Activated T-cell treated with anti-CD3 and anti-CD28 coated beads for 4 hours (primary cell): ENCODE measurements around the gene MRPL14.
A peak's percentile ranks its signal among the peaks of the same experiment; 100 is the strongest.

ENCODE experiments used
- DNase-seq: peaks from one replicate; pipeline ENCODE4 v3.0.0-alpha.2; 2020

The MRPL14 gene

DNA sequence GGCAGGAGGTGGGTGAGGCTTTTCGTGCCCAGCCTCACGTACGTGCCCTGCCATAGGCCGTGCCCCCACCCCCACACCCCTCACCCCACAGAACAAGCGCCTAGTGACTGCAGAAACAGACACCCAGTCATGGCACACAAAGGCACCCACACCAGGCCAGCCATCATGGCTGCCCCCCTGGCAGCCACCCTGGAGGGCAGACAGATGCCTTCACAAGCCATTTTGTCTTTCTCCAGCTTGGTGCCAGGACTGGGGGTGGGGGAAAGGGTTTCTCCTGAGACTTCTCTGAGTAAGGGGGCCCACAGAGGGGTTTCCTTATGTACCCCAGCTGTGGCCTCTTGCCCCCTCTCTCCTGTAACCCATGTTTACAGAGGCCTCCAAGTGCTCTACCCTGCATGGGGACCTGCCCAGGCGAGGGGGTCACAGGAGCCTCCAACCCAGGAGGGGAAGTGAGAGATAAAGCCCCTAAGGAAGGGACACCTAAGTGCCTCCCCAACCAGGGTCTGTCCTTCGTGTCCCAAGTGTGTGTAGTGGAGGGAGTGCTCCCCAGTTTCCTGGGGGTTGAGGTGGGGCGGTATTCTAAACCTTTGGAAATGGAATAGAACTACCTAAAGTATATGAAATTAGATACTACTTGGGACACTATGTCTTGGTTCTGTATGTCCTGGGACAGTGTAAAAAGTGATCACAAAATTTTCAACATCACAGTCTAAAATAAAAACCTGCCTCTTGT lies 49.9 kb downstream of the MRPL14 start:
- DNase-seq: no peak

DNA sequence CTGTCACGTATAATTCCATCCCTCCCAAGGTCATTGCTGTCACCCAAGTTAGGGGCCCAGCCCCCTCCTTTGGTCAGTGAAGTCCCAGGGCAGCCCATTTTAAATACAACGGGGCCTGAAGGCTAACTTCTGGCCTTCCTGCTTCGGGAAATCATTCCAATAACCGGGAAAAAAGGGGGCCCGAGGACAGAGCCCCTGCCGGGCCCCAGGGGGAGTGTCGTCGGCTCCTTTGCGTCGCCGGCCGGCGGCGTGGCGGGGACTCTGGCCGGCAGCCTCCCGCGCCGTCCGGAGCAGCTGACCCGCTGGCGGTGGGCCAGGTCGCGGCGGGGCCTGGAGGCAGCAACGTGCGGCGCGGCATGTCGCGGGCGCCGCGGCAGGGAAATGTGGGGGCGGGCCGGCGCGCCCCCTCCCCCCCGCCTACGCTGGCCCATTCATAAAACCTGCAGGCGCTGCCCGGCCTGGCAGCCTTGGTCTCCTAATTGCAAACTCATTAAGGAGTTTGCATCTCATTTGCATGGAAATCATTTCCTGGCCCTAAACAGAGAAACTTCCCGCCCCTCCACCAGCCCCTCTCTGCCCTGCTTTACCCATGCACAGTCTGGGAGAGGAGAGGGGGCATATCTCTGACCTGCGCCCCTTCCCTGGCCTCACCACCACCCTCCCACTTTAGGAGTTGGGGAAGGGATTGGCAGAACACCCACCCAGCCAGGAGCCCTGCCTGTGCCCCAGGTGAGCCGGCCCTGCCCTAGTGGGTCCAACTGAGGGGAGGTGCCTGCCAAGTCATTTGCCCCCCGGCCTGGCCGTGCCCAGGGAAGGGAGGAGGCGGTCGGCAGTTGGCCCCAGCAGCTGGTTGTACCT lies 50.7 kb downstream of the MRPL14 start:
- no peak for DNase-seq

DNA sequence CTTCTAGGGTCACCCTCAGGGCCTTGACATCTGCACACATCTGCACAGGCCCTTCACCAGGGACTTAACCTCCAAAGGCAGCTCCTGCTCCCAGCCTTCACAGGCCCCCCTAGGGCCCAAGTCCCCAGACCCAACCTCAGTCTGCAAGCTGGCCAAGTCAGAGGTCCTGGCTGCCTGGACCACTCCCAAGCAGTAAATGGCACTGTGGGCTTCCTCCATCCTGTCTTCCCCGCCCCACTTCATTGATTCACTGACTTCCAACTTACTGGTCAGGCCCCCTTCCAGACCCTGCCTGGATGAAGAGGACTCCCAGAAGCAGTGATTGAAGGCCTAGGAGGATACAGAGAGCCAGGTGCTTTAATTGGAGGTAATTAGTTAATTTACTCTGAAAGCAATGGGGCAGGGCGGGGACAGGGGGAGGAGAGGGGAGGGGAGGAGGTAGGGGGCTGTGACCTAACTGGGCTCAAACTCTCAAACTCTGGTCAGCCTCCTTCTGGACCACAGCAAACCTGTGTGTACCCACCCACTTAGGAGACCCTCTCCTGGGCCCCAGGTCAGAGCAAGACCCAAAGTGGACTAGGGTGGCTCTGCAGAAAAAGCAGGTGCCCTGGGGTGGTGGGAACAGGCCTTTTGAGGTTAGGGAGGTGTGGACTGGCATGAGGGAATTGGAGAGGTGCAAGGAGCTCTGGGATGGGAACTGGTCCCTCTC lies 51.5 kb downstream of the MRPL14 start:
- DNase-seq: no peak

DNA sequence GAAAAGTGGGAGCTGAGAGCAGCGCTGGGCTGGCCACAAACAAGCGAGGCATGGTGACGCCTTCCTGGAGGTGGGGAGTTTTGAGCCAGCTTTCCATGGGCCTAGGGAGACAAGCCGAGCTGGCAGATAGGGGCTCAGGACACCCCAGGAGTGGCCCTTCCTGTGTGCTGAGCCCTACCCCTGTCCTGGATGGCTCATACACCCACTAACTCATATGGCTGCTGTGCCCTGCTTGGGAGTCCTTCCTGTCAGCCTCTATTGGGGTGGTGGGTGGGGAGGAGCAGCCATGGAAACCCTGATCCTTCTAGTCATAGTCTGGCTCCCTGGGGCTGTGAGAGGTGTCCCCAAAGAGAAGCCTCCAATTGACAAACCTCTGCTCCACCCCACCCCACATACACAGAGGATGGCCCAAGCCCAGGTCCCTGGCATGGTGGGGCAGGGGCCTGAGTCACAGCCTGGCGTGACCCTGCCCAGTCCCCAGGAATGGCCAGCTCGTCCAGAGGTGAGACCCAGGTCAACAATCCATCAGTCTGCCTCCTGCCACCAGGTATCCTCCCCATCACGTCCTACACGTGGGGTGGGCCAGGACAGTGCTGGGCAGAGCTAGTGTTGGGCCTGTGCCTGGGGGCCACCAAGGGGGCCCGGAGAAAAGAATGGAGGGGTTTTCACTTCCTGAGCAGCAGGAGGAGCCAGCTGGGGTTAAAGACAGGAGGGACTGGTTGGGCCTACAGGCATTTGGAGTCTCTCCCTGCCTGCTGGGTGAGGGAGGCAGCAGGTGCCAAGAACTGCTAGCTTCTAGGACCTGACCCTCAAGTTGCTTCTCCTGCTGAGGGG lies 52.2 kb downstream of the MRPL14 start:
- DNase-seq: no peak

DNA sequence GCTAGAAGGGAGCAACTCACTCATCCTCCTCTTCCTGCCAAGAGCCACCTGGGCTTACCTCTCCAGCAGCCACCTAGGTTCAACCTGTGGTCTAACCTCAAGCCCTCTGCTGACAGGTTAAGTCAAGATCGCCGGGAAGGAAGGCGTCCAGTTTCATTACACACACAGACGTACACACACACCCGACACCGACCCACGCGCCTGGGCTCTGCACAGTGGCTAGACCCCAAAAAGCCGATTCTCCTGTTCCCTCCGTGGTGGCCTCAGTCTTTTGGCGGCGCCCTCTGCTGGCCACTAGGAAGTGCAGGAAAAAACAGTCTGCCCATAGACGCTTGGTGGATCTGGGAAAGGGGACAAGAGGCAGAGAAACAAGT lies 52.8 kb downstream of the MRPL14 start:
- DNase-seq: peak; percentile 52

DNA sequence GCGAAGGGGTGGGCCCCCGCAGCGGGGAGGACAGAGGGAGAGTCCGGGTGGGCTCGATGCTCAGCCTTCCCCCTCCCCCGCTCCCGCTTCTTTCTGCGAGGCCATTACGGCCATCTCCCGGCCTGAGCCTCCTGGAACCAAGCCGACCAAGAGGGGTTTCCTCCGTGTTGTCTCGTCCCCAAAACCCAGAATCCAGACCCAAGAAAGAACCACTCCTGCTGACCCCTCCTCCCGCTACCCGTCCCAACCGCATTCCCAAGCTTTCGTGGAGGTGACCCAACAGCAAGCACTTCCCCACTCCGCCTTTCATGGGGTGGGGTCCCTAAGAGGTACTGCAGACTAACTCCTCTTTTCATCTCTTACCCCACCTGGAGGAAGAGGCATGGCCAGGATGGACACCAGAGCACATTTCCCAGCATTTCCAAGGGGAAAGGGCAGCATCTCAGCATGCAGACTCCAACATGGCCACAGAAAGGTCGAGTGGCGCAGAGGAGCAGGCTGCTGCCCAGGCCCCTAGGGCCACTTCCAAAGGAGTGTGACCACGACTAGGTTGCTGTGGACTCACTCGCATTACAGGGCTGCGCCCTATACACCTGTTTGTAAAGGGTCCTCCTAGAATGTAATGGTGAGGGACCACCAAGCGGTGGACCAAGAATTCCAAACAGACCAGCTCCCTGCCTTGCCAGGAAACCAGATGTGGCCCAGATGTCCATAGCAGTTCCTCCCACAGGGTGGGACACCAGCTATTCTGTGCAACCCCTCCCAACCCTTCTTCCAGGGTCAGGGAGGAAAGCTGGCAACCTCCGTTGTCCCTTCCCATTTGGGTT lies 53.4 kb downstream of the MRPL14 start:
- no peak for DNase-seq

DNA sequence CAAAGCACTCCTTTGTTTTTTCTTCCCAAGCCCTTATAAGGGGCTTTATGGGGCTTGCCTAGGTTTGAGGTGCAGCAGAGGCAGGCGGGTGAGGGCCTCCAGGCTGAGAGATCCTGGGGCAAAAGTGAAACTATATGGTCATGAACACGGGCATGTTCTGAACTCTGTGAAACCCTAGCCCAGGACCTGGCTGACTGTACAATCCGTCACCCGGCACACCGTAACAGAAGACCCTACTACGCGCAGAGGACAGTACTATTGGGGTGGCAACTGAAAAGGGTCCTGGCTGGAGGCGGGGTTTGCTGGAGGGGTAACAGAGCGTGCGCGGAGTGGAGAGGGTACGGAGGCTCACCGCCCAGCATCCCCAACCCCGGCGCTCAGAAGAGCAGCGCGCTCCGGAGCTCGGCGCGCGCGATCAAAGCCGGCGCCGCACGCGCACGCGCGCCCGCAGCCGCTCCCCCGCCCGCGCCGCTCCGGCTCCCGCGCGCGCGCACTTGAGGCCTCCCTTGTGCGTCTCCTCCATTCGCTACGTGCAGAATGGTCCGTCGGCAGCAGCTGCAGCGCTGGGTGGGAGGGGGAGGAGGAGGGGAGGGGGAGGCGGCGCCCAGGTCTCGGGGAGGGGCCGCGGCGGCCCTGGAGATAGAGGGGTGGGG lies 54.2 kb downstream of the MRPL14 start:
- DNase-seq: peak; percentile 51

DNA sequence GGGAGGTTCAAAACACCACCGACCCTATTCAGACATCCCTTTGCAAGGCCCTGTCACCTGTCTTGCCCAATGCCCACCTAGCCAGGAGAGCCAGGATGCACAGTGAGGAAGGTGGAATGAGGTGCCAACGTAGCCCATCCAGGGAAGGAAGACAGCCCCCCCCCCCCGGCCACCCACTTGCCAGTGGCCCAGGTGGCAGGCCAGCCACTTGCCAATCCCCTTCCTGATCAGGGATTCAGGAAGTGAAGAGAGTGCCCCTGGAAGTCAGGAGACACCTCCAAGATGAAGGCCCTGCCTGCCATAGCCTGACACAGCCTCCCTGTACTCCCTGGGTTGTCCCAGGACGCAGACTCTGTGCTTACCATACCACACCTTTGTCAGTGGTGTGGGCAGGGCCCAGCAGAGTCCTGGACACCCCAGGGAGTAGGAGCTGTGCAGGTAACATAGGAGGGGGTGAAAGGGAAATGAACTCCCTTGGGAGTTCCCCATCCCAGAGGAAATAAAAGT lies 54.7 kb downstream of the MRPL14 start:
- DNase-seq: no peak

DNA sequence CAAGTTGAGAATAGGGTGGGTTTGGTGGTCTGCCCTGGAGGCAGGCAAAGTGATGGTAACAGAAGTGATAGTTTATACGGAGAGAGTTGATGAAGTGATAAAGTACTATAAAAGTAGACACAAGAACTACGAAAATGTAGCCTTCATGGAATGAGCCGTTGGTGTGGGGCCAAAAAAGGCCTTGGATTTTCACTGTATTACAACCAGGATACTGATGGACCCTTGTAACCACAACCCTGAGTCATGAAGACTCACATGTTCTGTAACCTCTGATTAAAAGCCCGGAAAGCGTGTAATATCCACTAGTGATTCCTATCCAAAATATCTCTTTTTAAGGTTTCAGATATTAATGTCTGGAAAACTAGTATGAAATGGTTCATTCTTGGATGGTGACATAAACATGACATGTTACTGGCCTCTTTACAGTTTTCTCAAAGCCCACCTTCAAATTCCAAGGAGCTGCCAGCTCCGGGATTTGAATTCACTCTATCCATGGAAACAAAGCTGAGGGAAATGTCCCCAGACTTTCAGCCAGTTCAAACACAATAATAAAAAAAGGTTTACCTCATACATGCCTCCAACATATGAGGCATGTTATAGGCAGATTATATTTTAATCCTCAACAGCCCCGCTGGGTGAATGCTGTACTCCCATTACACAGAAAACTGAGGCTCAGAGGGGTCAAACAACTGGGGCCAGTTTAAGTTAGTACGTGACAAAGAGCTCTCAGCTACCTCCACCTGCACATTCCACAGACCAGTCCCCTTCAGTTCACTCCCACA lies 55.4 kb downstream of the MRPL14 start:
- DNase-seq: no peak

DNA sequence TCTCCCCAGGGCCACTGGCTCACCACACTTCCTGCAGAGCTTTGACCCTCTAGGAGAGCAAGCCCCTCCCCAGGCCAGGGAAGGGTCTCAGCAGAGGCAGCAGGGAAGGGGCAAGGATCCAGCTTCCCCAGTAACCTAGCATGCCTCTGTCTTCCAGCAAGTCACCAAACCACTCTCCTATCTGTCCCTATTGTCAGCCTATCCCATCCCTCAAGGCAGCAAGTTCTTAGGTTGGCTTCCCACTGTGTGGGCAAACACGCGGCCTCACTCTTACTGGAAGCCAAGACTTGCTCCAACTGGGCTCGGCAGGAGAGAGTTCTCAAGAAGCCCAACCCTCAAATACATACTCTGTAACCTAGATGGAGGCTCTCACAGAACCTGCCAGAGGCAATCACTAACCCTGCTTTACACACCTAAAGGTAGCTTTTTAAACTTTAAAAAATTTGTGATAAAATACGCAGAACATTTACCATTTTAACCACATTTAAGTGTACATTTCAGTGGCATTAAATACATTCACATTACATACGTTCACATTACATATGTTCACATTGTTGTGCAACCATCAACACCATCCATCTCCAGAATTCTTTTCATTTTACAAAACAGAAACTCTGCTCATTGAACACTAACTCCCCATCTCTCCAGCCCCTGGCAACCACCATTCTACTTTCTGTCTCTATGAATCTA lies 58.5 kb downstream of the MRPL14 start:
- DNase-seq: no peak

DNA sequence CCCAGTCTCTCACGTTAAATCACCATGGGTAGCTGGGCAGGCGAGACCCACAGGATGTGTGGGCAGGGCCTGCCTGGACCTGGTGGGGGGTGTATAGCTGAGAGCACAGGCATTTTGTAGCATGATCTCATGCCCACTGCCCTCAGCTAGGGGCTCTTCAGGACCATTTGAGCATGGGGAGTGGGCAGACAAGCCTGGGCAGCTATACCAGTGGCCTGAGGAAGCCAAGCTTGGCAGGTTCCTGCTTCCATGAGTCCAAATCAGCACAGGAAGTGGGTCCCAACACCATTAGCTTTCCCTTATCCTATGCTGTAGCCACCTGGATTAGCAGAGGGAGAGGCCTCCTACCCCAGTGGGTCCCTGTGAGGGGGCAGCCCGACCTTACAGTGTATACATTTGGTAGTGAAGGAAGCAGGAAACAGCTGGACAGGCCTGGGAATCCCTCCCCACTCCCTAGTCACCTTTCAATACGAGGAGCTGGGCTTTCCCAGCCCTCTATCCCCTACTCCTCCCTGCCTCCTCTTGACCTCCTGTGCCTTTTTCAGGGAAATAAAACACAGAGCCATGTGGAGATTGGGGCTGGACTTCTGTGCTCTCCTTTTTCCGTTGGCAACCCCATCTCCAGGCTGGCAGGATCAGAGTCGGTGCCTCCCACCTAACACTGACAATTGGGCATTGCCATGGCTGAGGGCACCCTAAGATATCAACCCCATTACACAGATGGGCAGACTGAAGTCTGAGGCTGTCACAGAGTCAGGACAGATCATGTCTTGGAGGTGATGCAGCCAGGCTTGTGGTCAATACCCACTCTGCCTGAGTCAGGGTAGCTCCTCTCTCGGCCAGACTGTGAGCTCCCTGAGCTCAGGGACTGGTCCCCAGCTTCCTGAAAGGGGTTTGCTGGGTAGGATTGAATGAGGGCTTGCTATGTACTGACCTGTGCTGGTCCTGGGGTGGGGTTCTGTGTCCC lies 59.8 kb downstream of the MRPL14 start:
- DNase-seq: no peak

DNA sequence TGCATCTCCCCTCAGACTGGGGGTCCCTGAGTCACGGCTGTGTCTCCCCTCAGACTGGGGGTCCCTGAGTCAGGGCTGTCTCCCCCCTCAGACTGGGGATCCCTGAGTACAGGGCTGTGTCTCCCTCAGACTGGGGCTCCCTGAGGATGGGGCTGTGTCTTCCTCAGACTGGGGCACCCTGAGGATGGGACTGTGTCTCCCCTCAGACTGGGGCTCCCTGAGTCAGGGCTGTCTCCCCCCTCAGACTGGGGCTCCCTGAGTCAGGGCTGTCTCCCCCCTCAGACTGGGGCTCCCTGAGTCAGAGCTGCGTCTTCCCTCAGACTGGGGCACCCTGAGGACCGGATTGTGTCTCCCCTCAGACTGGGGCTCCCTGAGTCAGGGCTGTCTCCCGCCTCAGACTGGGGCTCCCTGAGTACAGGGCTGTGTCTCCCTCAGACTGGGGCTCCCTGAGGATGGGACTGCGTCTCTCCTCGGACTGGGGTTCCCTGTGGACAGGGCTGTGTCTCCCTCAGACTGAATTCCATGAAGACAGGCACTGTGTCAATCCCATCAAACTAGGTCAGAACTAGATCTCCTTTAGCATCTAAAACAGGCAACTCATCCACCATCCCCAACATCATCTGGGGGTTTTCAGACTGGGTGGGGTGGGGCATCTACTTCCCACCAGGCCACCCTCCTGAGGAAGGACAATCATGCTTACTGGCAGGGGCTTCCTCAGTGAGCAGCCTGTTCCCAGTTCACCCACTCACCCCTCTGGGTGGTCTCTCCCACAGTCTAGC lies 60.7 kb downstream of the MRPL14 start:
- DNase-seq: no peak

DNA sequence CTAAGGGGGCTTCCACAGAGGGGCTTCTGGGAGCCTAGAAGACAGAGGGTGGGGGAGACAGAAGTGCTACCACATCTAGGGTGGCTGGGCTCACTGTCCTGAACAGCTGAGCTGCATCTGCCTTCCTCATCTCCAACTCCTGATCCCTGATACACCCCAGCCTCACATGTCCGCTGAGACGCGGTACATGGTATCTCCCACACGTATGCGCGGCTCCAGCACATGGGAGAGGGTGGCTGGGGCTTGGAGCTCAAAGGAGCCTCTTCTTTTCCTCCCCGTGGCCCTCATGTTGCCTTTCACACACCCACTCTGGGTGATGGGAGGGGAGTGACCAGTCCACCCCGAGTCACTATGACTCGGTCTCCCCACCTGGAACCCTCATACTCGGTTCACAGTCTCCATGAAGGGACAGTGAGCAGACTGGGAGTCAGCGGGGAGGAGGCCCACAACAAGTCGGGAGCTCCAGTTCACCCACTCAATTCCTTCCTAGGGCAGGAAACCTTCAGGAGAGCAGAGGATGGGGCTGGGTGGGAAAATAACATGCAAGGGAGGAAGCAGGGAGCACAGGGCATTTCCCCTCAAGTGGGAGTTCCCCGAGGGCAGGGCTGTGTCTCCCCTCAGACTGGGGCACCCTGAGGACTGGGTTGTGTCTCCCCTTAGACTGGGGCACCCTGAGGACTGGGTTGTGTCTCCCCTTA lies 61.7 kb downstream of the MRPL14 start:
- DNase-seq: no peak

DNA sequence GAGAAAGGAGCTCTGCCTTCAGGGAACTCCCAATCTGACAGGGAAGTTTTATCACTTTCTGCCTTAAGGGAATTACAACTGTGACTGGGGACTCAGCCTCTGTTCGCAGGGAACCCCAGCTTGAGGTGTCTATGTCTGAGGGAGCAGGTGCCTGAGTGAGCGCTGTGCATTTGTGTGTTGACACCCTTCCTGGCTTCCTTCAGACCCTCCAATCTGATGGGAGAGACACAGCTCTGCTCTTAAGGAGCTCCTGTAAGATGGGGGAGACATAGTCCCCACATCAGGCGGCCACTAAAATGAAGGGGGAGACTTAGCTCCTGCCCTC lies 62.3 kb downstream of the MRPL14 start:
- no peak for DNase-seq

DNA sequence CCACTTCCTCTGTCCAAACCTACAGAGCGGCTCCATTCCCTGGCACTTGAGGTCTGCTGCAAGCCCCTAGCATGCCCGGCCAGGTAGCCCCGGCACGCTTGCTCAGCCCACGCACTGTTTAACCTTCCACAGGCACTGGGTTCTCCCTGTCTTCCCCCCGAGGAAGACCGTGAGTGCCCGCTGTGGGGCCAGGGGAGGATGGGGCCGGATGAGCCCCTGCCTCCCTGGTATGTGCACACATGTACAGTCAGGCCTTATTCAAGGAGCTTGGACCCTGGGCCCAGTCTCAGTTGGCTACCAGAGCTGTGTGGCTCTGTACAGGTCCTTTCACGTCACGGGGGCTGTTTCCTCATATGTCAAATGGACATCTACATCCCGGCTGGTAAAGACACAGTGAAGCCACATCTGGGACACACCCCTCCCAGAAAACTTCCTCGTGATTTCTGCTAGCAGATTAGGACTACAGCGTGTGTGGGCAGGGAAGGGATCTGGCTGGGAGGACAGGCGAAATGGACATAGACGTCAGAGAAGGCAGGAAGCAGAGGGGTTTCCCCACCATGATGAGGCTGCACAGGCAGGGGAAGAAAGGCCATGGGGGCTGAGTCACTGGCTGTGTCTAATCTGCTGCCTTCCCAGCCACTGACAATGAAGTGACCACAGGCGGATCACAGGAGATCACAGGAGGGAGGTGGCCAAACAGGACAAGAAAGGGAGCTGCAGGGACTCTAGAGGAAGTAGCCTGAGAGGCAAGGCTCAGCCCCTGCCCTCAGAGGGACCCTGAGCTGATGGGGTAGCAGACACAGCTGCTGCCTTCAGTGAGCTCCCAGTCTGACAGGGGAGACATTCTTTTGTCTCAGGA lies 62.9 kb downstream of the MRPL14 start:
- DNase-seq: no peak

DNA sequence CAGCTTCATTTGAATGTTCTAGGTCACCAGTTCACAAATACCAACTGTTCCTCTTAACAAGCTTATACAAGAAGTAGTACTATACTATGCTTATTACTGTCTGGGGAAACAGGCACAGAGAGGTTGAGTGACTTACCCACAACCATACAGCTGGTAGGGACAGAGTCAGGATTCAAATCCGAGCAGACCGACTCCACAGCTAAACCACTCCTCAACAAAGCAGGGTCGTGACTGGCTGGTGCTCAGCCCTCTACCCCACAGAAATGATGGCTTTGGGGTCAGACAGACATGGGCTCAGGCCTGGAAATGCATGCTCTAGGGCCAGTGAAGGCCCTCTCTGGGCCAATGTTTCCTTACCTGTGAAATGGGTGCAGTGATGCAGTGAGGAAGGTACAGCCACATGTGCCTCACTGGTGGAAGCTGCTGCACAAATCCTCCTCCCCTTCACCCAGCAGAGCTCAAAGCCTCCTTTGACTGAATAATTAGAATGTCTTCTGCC lies 63.6 kb downstream of the MRPL14 start:
- no peak for DNase-seq
